SK-N-SH treated with all-trans-retinoic acid at 6 μM for 48 hours (cell line): ENCODE measurements around the gene RAB11FIP3.

ENCODE experiments used
- ATAC-seq: fragments of 200-7000 bp; cut with Tn5 transposase; 3 replicates; pipeline ENCODE4 v1.9.1; 2020; ENCODE audit warnings: mild to moderate bottlenecking, moderate library complexity
- BACH2 ChIP-seq: fragments of 250-450 bp; sonication (Bioruptor Pico); IDR thresholded peaks from 2 replicates; pipeline ENCODE4 v1.9.0; 2021; ENCODE audit warnings: mild to moderate bottlenecking, borderline replicate concordance
- CREB5 ChIP-seq: fragments of 250-450 bp; sonication (Bioruptor Pico); IDR thresholded peaks from 2 replicates; pipeline ENCODE4 v1.5.1; 2020; ENCODE audit warnings: low read depth, mild to moderate bottlenecking, moderate library complexity
- ESRRG ChIP-seq: fragments of 250-450 bp; sonication (Bioruptor Pico); IDR thresholded peaks from 2 replicates; pipeline ENCODE4 v1.6.1; 2021; ENCODE audit warnings: mild to moderate bottlenecking
- GLIS3 ChIP-seq: fragments of 250-450 bp; sonication (Bioruptor Pico); IDR thresholded peaks from 2 replicates; pipeline ENCODE4 v1.5.0; 2020; ENCODE audit warnings: mild to moderate bottlenecking, moderate library complexity
- ISL1 ChIP-seq: fragments of 250-450 bp; sonication (Bioruptor Pico); IDR thresholded peaks from 2 replicates; pipeline ENCODE4 v2.1.2; 2022; ENCODE audit warnings: mild to moderate bottlenecking, moderate library complexity
- PATZ1 ChIP-seq: fragments of 250-450 bp; sonication (Bioruptor Pico); IDR thresholded peaks from 2 replicates; pipeline ENCODE4 v1.8.0; 2020; ENCODE audit warnings: mild to moderate bottlenecking, moderate library complexity, borderline replicate concordance
- PPARA ChIP-seq: fragments of 250-450 bp; sonication (Bioruptor Pico); IDR thresholded peaks from 2 replicates; pipeline ENCODE4 v1.5.0; 2020; ENCODE audit warnings: mild to moderate bottlenecking, borderline replicate concordance
- RARB ChIP-seq: fragments of 250-450 bp; sonication (Bioruptor Pico); IDR thresholded peaks from 2 replicates; pipeline ENCODE4 v1.8.0; 2021; ENCODE audit warnings: mild to moderate bottlenecking, moderate library complexity
- SNAI2 ChIP-seq: fragments of 250-450 bp; sonication (Bioruptor Pico); IDR thresholded peaks from 2 replicates; pipeline ENCODE4 v1.5.0; 2020; ENCODE audit warnings: mild to moderate bottlenecking, moderate library complexity
- TCF4 ChIP-seq: fragments of 250-450 bp; sonication (Bioruptor Pico); IDR thresholded peaks from 2 replicates; pipeline ENCODE4 v1.8.0; 2021; ENCODE audit warnings: mild to moderate bottlenecking, moderate library complexity, borderline replicate concordance
- TSHZ2 ChIP-seq: fragments of 250-450 bp; sonication (Bioruptor Pico); IDR thresholded peaks from 2 replicates; pipeline ENCODE4 v1.5.0; 2020; ENCODE audit warnings: mild to moderate bottlenecking, moderate library complexity
- ZC3H10 ChIP-seq: fragments of 250-450 bp; sonication (Bioruptor Pico); IDR thresholded peaks from 2 replicates; pipeline ENCODE4 v1.5.1; 2021; ENCODE audit warnings: mild to moderate bottlenecking, moderate library complexity
- ZNF565 ChIP-seq: fragments of 450-650 bp; formaldehyde crosslinking; conservative IDR thresholded peaks from 2 replicates; pipeline ENCODE4 v1.5.0; 2020; ENCODE audit warnings: low read depth, mild to moderate bottlenecking, moderate library complexity
- ZNF8 ChIP-seq: fragments of 450-650 bp; formaldehyde crosslinking; IDR thresholded peaks from 2 replicates; pipeline ENCODE4 v1.5.0; 2020; ENCODE audit warnings: mild to moderate bottlenecking, moderate library complexity
- TF ChIP-seq, protein P1 (sequence below): fragments of 250-450 bp; sonication (Bioruptor Pico); IDR thresholded peaks from 2 replicates; pipeline ENCODE4 v1.8.0; 2021; ENCODE audit warnings: low read depth, mild to moderate bottlenecking, moderate library complexity, borderline replicate concordance

The RAB11FIP3 gene

GRCh38 chr16:529012-529575 lies 103.6 kb downstream of the RAB11FIP3 start:
- no peak for ATAC-seq
- TF ChIP-seq CREB5 (CRISPR knock-in tag) (no peak), ZNF8 (CRISPR knock-in tag) (no peak), PPARA (CRISPR knock-in tag) (no peak), PATZ1 (CRISPR knock-in tag) (no peak), ISL1 (CRISPR knock-in tag) (no peak), RARB (CRISPR knock-in tag) (no peak), ESRRG (CRISPR knock-in tag) (no peak), GLIS3 (no peak), TCF4 (CRISPR knock-in tag) (no peak), TSHZ2 (CRISPR knock-in tag) (no peak), ZNF565 (CRISPR knock-in tag) (no peak), BACH2 (CRISPR knock-in tag) (no peak), SNAI2 (no peak), ZC3H10 (CRISPR knock-in tag) (no peak)
- TF ChIP-seq, protein P1, sequence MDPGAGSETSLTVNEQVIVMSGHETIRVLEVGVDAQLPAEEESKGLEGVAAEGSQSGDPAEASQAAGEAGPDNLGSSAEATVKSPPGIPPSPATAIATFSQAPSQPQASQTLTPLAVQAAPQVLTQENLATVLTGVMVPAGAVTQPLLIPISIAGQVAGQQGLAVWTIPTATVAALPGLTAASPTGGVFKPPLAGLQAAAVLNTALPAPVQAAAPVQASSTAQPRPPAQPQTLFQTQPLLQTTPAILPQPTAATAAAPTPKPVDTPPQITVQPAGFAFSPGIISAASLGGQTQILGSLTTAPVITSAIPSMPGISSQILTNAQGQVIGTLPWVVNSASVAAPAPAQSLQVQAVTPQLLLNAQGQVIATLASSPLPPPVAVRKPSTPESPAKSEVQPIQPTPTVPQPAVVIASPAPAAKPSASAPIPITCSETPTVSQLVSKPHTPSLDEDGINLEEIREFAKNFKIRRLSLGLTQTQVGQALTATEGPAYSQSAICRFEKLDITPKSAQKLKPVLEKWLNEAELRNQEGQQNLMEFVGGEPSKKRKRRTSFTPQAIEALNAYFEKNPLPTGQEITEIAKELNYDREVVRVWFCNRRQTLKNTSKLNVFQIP = no peak

DNA sequence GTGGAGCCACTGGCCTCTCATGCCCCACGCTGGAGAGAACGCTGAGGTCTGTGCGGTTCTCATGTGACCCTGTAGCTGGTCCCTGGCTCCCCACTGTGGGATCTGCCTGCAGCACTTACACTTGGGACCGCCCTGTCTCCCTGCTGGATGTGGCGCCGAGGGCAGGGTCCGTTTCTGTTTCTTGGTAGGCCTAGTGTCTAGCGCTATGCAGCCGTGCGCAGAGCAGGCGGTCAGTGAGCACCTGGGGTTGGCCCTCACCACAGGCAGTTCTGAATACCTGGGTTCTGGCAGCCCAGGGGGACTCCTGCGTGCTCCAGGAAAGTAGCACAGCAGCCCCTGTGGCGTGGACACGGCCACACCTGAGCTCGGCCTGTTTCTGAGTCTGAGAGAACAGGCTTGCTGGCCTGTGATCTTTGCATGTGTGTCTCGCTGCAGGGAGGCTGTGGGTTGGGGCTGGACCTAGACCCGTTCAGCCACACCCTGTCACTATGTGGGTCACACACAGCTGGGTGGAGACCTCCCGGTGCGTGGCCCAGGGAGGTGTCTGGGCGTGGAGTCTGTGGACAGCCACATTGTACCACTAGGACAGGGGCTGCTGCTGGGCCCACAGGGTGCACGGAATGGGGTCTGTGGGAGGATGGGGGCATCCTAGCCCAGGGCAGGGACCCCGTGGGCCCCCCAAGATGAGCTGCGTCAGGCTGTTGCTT lies 104.8 kb downstream of the RAB11FIP3 start:
- no peak for ATAC-seq
- TF ChIP-seq ESRRG (CRISPR knock-in tag) = no peak
- TF ChIP-seq PATZ1 (CRISPR knock-in tag) = no peak
- no peak for TF ChIP-seq PPARA (CRISPR knock-in tag)
- TF ChIP-seq TSHZ2 (CRISPR knock-in tag) = no peak
- TF ChIP-seq ISL1 (CRISPR knock-in tag) = no peak
- no peak for TF ChIP-seq ZNF565 (CRISPR knock-in tag)
